Activated T-cell treated with anti-CD3 and anti-CD28 coated beads, Interleukin-2, amount 50 U/mL, for 72 hours (primary cell): ENCODE results near the gene NTF3. TPM values are rescaled to one million over a fixed set of nuclear protein-coding genes. Genes with fewer than 3 reads are reported as not detected.

ENCODE experiments used
- ATAC-seq, 2 donors: fragments of 150-1000 bp; cut with Tn5 transposase; replicated peaks in 1 of 2; 2 replicates each; pipeline ENCODE4 v1.10.0; 2021; ENCODE audit warnings: moderate library complexity in 2 of 2, mild to moderate bottlenecking in 1 of 2
- DNase-seq, 2 donors: peaks; one replicate each; pipeline ENCODE4 v3.0.0; 2021 to 2022; ENCODE audit warnings: mixed read lengths in 1 of 2
- H3K27ac Mint-ChIP-seq: one replicate; pipeline ENCODE4 v1.8.0; 2022; ENCODE audit warnings: mild to moderate bottlenecking, moderate library complexity, mixed read lengths
- H3K27me3 Mint-ChIP-seq: one replicate; pipeline ENCODE4 v1.8.0; 2022; ENCODE audit warnings: low read depth, mixed read lengths
- H3K36me3 Mint-ChIP-seq, 2 donors: one replicate each; pipeline ENCODE4 v1.8.0; 2022; ENCODE audit warnings: mixed read lengths in 2 of 2, mild to moderate bottlenecking in 1 of 2; ENCODE audit not compliant: insufficient read depth in 2 of 2
- H3K4me1 Mint-ChIP-seq: one replicate; pipeline ENCODE4 v1.8.0; 2022; ENCODE audit warnings: low read depth, mixed read lengths
- H3K4me3 Mint-ChIP-seq, 2 donors: one replicate each; pipeline ENCODE4 v1.8.0; 2022; ENCODE audit warnings: mild to moderate bottlenecking in 2 of 2, mixed read lengths in 2 of 2, moderate library complexity in 2 of 2
- H3K9me3 Mint-ChIP-seq, 2 donors: one replicate each; pipeline ENCODE4 v1.8.0; 2022; ENCODE audit warnings: mixed read lengths in 2 of 2
- total RNA-seq, 2 donors: library from RNA; stranded (reverse); gene quantifications; one replicate each; pipeline ENCODE4 v1.2.3, GENCODE V29; 2022

NTF3 gene
- total RNA-seq, 2 donors from 2014 or later: not detected

DNA sequence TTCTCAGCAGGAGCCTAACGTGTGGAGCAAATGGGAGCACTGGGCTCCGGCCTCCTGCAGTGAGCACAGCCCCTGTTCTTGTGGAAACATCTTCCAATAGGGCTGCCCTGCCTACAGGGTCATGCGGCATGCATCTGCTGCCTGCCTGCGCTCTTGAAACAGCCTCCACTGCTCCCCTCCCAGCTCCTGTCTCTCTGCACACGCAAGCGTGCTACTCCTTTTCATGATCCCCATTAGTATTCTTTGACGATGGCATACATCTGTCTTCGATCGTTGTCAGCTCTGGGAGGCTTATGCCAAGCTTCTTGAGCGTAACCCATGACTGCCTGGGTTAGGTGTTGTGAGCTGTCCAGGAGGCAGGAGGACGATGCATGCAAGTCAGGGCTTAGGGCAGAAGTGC is 23.1 kb downstream of the NTF3 start:
- no peaks in the 10 kb centered on the region for H3K27me3 Mint-ChIP-seq
- no peak overlapping the region for H3K4me3 Mint-ChIP-seq

DNA sequence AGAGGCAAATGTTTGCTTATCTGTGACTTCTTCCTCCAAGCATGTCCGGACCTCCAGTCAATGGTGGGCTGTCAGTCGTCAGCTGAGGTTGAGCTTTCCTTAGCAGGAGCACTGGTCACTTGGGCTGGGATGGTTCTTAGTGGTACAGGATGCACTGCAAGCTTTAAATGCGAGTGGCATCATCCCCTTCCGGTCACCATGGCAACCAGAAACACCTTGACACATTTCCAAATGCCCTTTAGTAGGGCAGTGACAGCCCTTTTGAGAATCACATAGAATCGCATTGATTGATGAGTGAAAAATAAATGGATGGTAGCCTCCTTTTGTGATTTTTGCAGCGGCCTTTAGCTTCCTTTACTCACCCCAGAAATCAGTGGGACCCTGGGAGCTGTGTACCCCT is 24.1 kb downstream of the NTF3 start:
- Mint-ChIP-seq H3K36me3 (no peaks in the 10 kb centered on the region), H3K27ac (no peak overlapping the region), H3K4me1 (peaks cover 3% of the 10 kb centered on the region), H3K27me3 (no peaks in the 10 kb centered on the region), H3K4me3 (no peak overlapping the region), H3K9me3 (no peaks in the 10 kb centered on the region)
- DNase-seq (no peak), ATAC-seq (no peak)

More for the DNA sequence above, 23.1 kb downstream of the NTF3 start:
- Mint-ChIP-seq H3K36me3 (no peaks in the 10 kb centered on the region), H3K9me3 (no peaks in the 10 kb centered on the region), H3K4me1 (peaks cover 3% of the 10 kb centered on the region), H3K27ac (no peak overlapping the region)
- ATAC-seq (no peak), DNase-seq (no peak)

DNA sequence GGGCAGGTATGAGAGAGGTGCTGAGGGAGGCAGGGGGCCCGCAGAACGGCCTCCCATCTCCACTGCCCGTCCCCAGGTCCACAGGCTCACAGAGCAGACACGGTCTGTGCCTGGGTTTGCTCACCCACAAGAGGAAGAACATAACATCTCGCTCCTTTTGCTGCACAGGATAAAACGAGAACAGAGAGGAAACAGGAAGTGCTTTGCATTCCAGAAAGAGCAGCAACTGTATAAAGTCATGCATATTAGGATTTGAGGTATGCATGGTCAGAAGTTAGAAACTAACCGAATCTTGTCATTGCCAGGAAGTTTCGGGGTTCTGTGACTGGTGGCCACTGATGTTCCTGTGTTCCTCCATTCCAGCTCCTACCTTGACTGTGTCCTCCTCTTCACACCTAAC is 25.0 kb downstream of the NTF3 start:
- ATAC-seq (no peak), DNase-seq (no peak)
- Mint-ChIP-seq H3K27ac (no peak overlapping the region), H3K9me3 (no peaks in the 10 kb centered on the region), H3K27me3 (peaks cover 5% of the 10 kb centered on the region), H3K4me1 (peaks cover 3% of the 10 kb centered on the region), H3K4me3 (no peak overlapping the region), H3K36me3 (no peaks in the 10 kb centered on the region)

DNA sequence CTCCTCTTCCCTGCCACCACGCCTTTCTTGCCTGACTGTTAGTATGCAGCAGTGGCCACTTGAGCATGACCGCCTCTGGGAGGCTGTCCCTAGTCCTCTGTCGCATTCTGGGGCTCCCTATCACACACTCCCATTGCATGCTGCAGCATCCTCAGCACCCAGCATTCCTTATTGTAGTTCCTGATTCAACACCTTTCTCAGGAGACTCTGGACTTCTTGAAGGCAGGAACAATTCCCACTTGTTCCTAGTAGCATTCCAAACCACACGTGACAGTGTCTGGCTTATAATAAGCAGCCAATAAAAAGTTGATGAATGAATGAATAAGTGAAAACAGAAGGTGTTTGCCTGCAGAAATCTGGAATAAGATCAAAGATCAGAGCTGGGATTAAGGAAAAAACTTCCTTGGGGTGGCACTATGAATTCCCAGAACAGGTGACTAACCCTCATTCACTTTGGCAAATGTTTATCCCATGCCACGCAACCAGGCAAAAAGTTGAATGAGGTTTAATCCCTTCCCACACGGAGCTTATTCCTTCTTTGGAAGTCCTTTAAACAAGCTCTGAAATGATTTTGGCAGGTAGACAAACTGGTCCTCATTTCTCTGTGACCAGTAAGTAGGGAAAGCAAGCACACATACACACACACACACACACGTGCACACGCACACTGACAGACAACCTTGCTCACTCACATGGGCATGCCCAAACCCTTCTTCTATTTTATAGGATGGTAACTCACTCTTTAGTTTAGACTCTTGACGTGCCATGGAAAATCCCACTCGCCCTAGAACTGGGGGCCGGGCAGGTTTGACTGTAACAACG is 26.5 kb downstream of the NTF3 start:
- Mint-ChIP-seq H3K27me3 (peaks cover 5% of the 10 kb centered on the region), H3K36me3 (no peaks in the 10 kb centered on the region), H3K4me3 (no peak overlapping the region), H3K9me3 (no peaks in the 10 kb centered on the region), H3K4me1 (peaks cover 3% of the 10 kb centered on the region), H3K27ac (no peak overlapping the region)
- DNase-seq: no peak
- ATAC-seq: no peak

DNA sequence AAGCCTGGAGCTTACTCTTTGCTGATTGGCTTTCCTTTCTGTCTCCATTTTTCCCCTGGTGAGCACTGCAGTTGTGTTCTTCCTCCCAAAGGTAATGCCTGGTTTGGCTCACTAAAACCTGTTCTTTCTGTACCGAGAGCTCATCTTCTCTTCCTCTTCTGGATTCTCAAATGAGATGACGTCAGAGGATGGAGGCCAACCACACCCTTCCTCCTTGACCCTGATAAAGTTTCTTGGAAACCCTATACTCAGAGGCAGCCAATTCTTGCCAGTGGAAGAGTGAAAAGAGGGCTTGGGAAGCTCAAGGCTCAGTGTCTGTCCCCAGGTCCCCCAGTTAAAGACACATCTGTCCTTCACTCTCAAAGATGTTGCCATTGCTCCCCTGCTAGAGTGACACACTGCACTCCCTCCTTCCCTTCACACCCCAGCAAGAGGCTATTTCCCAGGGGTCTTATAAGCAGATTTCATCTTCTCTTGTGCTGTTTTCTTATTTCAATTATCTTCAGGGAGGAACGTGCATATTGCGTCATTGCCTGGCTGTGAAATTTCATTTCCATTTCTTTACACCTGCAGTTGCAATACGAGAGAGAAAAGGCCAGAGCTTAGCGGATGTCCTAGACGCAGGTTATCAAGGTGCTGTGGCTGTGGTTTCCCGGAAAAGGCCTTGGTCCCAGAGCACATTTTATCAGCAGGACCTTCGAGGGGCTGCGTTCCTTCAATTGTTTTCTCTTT is 27.3 kb downstream of the NTF3 start:
- no peaks in the 10 kb centered on the region for H3K36me3 Mint-ChIP-seq
- DNase-seq (no peak), ATAC-seq (no peak)
- peaks cover 5% of the 10 kb centered on the region for H3K27me3 Mint-ChIP-seq
- H3K4me1 Mint-ChIP-seq: peaks cover 3% of the 10 kb centered on the region
- H3K4me3 Mint-ChIP-seq: no peak overlapping the region
- H3K27ac Mint-ChIP-seq: no peak overlapping the region
- no peaks in the 10 kb centered on the region for H3K9me3 Mint-ChIP-seq

DNA sequence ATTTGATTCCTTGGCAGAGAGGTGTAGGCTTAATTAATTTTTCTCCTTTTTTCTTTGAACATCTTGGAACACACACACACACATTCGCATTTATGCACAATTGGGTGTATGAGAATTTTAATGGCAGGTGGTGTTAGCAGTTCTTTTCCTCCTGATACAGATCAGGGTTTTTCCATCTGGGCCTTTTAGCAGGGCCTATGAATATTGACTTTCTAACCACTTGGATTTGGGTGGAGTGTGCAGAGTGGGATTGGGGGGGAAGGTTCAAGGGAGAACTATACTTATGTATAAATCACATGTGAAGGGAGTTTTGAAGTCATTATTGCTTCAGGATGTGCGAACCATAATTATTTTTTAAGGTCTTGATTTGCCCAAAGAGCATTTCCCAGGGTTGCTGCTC is 28.9 kb downstream of the NTF3 start:
- Mint-ChIP-seq H3K27ac (no peak overlapping the region), H3K27me3 (peaks cover 5% of the 10 kb centered on the region), H3K4me1 (peaks cover 3% of the 10 kb centered on the region), H3K4me3 (no peak overlapping the region), H3K9me3 (no peaks in the 10 kb centered on the region), H3K36me3 (no peaks in the 10 kb centered on the region)
- DNase-seq: no peak
- no peak for ATAC-seq

DNA sequence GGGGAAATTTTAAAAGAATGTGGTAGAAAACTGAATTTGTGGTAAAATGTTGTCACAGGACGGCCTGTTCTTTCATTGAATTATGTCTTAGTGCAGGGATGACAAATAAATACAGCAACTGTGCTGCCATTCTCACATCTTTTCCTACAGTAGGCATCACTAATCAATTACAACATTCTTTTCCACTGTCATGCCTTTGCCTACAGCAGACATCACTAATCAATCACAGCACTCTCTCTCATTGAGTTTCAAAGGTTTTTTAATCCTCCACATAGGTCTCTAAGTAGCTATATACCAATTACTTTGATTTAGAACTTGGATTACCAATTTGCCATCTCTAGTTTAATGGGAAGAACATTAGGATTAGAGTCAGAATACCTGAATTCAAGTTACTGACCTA is 30.1 kb downstream of the NTF3 start:
- Mint-ChIP-seq H3K9me3 (no peaks in the 10 kb centered on the region), H3K4me1 (no peaks in the 10 kb centered on the region), H3K27ac (no peak overlapping the region), H3K4me3 (no peak overlapping the region), H3K27me3 (peaks cover 5% of the 10 kb centered on the region), H3K36me3 (no peaks in the 10 kb centered on the region)
- no peak for ATAC-seq
- no peak for DNase-seq

DNA sequence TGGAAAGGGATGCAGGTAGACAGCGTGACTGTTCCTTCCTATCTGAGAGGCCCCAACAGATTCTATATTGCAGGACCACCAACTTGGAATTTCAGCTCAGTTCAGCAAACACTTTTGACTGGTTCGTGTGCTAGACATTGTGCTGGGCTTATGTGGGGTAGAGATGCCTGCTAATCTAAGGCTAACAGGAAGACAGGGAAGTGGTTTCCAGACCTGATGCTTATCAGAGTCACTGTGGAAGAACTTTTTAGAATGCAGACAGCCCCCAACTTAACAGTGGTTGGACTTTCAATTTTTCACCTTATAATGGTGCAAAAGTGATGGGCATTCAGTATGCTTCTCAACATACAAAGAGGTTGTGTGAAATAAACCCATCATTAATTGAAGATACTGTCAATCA is 32.2 kb downstream of the NTF3 start:
- peaks cover 12% of the 10 kb centered on the region for H3K27me3 Mint-ChIP-seq
- H3K4me1 Mint-ChIP-seq: no peaks in the 10 kb centered on the region
- ATAC-seq (no peak), DNase-seq (no peak)
- no peak overlapping the region for H3K4me3 Mint-ChIP-seq
- H3K36me3 Mint-ChIP-seq: no peaks in the 10 kb centered on the region
- H3K27ac Mint-ChIP-seq: no peak overlapping the region
- no peaks in the 10 kb centered on the region for H3K9me3 Mint-ChIP-seq

DNA sequence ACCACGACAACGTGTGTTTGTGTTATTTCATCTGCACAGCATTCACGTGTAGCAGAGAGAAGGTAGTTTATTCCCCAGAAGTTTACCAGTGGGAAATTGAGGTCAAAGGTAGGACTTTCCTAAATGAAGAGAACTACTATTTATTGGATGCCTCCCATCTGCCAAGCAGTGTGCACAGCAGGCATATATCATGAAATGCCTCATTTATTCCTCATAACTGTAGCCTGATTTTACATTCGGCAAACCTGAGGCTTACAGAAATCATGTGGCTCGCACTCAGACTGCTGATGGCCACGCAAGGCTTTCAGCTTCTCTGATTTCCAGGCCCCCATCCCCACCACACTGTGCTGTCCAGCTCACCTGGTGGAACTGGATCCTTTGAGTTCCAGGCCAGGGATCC is 33.5 kb downstream of the NTF3 start:
- no peak overlapping the region for H3K27ac Mint-ChIP-seq
- no peaks in the 10 kb centered on the region for H3K9me3 Mint-ChIP-seq
- no peaks in the 10 kb centered on the region for H3K4me1 Mint-ChIP-seq
- no peak overlapping the region for H3K4me3 Mint-ChIP-seq
- H3K27me3 Mint-ChIP-seq: peaks cover 12% of the 10 kb centered on the region
- no peak for DNase-seq
- H3K36me3 Mint-ChIP-seq: no peaks in the 10 kb centered on the region
- no peak for ATAC-seq

DNA sequence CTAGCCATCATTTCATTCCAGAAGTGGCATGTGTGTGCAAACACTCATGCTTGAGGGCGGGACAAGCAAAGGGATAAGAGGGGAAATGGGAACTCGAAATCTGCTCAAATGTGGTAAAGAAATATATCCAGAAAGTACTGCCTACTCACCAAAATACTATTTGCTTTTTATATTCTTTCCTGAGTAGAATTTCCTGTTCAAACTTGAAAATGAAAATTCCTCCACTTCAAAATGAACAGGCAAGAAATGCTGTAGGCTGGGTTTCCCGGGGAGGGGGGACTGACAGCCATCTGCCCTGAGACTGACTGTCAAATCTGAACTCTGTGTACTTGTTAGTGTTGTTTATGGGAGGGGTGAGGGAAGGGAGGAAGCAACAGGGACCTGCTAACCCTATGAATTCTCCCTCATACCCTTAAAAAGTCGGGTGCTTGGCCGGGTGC is 34.6 kb downstream of the NTF3 start:
- Mint-ChIP-seq H3K27ac (no peak overlapping the region), H3K4me1 (no peaks in the 10 kb centered on the region), H3K36me3 (no peaks in the 10 kb centered on the region), H3K4me3 (no peak overlapping the region), H3K9me3 (no peaks in the 10 kb centered on the region), H3K27me3 (peaks cover 9% of the 10 kb centered on the region)
- DNase-seq: no peak
- ATAC-seq: no peak

DNA sequence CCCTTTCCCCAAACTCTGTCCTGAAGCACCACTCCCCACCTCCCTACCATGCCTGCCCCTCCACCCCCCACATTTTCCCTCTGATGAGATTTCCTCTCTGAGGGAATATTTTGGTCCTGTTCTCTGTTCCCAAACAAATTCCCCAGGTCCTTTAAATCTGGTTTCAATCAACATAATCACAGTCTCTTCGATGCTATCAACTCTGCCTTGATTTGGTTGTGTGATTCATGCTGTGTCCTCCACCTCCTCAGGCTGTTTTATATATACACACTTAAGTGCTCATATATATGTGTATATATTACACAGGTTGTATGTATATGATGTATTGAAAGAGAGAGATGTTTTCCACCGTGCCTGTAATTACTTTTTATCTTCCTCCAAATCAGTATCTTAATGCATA is 36.0 kb downstream of the NTF3 start:
- no peak for ATAC-seq
- Mint-ChIP-seq H3K9me3 (no peaks in the 10 kb centered on the region), H3K27ac (no peak overlapping the region)

DNA sequence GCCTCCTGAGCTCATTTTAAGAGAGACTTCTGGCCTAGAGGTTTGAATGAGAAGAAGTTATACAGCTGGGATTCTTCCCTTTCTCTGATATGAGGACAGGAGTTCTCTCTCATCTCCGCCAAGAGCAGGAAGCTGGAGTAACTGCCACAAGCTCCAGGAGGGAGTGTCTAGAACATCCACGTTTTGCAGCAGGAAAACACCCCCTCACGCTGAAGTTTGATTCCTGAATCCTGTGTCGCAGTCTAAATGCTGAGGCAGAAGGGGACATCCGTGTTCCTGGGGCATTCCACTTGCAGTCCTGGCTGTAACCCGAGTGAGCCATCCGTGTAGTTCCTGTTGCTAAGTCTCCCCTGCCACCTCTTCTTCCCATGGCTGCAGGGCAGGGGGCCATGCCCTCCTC is 38.3 kb downstream of the NTF3 start:
- H3K36me3 Mint-ChIP-seq: no peaks in the 10 kb centered on the region
- H3K4me3 Mint-ChIP-seq: no peak overlapping the region
- no peak for ATAC-seq
- DNase-seq: no peak
- H3K4me1 Mint-ChIP-seq: no peaks in the 10 kb centered on the region
- peaks cover 22% of the 10 kb centered on the region for H3K27me3 Mint-ChIP-seq
- H3K9me3 Mint-ChIP-seq: no peaks in the 10 kb centered on the region
- no peak overlapping the region for H3K27ac Mint-ChIP-seq

More for the DNA sequence above, 36.0 kb downstream of the NTF3 start:
- Mint-ChIP-seq H3K4me1 (no peaks in the 10 kb centered on the region), H3K4me3 (no peak overlapping the region), H3K36me3 (no peaks in the 10 kb centered on the region), H3K27me3 (peaks cover 6% of the 10 kb centered on the region)
- no peak for DNase-seq

DNA sequence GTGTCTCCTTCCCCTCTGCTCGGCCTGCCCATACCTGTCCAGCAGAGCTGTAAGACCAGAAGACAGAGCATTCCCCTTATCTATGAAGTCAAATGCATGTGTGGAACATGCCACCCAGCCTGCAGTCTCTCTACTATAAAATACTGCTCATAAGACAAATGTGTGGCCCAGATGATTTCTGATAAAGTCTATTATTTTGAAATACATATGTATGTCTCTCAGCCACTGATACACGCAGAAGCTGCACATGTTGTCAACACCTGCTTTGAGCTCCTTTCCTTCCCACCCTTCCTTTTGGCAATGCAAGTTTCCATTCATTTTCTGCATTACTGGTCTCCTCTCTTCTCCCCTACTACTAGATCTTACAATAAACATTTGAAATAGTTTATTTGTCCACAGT is 38.8 kb downstream of the NTF3 start:
- H3K4me3 Mint-ChIP-seq: no peak overlapping the region
- H3K36me3 Mint-ChIP-seq: no peaks in the 10 kb centered on the region
- H3K27ac Mint-ChIP-seq: no peak overlapping the region
- DNase-seq (no peak), ATAC-seq (no peak)
- H3K27me3 Mint-ChIP-seq: peaks cover 22% of the 10 kb centered on the region
- no peaks in the 10 kb centered on the region for H3K9me3 Mint-ChIP-seq
- H3K4me1 Mint-ChIP-seq: no peaks in the 10 kb centered on the region
